Measurements from ENCODE around the gene FKBP5.
"Not testable (repeated sequence)": the region's sequence is repeated elsewhere in the genome, so short reads cannot be mapped to it uniquely, and the experiment has no call there.

FKBP5 gene

DNA sequence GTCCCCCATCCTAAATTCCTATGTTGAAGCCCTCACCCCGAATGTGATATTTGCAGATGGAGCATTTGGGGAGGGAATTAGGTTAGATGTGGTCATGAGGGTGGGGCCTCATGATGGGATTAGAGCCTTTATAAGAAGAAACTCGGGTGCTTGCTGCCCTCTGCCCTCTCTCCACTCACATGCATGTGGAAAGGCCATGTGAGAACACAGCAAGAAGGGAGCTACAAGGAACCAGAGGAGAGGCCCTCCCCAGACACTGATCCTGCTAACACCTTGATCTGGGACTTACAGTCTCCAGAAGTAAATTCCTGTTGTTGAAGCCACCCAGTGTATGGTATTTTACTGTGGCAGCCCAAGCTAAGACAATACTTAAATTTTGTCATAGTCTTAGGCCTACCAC lies 106.4 kb downstream of the FKBP5 start:
- no peak for DNase-seq

- DNase-seq: no peak
Measured at GRCh38 chr6:35581633-35582032, 107.1 kb downstream of the FKBP5 start.

GRCh38 chr6:35580836-35581235 lies 107.9 kb downstream of the FKBP5 start:
- no peak for DNase-seq

DNA sequence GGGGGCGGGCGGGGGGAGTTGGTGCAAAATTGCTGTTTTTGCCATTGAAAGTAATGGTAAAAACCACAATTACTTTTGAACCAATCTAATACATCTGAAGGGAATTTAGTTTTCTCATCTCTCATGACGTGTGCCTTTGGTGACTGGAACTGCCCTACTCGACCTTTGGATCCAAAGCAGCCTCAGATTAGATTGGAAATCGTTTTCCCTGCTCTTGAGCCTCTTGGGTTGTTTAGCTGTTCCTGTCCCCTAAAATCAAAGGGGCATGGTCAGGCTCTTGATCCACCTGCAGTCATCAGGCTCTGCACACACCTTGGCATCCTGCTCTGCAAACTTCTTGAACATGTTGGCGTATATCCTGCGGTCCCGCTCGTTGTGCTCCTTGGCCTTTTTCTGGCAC lies 112.0 kb downstream of the FKBP5 start:
- DNase-seq: no peak

GRCh38 chr6:35573495-35574110 lies 115.1 kb downstream of the FKBP5 start:
- DNase-seq: no peak

DNA sequence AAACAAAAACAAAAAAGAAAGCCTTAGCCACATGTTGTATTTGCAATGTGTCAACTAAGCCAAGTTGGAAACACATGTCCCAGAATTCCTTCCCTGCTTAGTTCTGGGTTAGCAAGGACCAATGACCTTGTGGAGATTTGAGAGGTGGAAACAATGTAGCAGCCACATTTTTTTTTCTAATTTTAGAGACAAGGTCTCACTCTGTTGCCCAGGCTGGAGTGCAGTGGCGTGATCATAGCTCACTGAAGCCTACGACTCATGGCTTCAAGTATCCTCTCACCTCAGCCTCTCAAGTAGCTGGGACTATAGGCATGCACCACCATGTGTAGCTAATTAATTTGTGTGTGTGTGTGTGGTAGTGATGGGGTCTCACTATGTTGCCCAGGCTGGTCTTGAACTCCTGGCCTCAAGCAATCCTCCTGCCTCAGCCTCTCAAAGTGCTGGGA lies 117.8 kb downstream of the FKBP5 start:
- DNase-seq: not testable (repeated sequence)

GRCh38 chr6:35569011-35569461 lies 119.7 kb downstream of the FKBP5 start:
- DNase-seq: no peak

- no peak for DNase-seq
Measured at GRCh38 chr6:35566794-35567193, 121.9 kb downstream of the FKBP5 start.

DNA sequence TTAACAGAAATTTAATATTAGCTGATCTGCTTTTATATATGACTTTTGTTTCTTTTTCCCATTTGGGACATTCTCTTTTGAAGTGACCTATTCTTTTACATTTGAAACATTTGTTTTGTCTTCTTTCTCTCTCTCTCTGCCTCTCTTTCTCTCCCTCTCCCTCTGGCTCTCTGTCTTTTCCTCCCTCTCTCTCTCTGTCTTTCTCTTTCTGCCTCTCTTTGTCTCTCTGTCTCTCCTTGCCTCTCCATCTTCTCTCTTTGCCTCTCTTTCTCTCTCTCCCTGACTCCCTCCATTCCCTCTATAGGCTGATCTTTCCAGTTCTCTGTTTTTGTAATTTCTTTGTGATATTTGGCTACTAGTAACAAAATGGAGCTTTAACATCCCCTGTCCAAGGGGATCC lies 124.0 kb downstream of the FKBP5 start:
- DNase-seq: no peak

DNA sequence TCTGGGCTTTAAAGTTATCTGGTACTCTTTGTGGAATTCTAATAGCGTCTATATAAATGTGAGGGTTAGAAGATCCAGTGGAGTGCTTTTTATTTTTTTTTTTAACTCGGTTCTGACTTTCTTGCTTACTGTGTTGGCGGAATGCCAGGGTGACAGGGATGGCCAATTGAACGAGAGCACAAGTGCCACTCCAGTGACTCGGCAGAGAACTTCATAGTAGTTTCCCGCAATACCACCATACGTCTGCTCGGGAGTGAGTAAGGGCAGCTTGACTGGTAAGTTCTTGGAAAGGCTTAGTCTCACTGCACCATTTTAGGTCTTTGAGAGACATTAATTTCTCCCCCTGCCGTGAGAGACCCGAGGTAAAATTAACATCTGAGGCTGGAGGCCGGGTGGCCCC lies 126.7 kb downstream of the FKBP5 start:
- no peak for DNase-seq

GRCh38 chr6:35561113-35561512 lies 127.6 kb downstream of the FKBP5 start:
- DNase-seq: no peak

DNA sequence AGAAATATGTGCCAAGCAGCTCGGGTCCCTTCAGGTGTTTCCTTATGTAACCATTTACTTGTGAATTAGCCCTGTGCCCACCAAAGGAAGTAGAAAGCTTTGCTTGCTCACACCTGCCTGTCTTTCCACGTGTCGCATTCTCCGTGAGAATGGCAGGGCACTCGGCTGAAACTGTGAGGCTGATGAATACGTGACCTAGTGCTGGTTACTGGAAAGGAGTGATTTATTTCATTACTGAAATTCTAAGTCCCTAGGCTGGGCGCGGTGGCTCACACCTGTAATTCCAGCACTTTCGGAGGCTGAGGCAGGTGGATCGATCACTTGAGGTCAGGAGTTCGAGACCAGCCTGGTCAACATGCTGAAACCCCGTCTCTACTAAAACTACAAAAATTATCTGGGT lies 130.1 kb downstream of the FKBP5 start:
- no peak for DNase-seq

DNA sequence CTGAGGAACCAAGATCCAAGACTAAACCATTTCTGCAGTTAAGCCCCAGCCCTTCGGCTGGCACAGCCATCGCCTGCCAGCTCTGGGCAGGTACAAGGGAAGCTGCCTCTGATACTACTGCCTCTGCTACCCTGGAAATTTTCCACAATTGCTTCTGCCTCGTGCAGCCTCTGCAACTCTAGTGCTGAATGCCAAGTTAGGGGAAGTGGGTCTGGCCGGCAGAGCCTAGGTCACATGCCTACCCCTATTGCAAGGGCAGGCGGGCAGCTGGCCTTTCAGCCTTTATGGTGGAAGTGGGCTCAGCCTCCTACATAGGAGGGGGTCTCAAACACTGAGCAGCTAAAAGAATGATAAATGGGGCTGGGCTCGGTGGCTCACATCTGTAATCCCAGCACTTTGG lies 131.5 kb downstream of the FKBP5 start:
- no peak for DNase-seq

GRCh38 chr6:35554811-35555210 lies 133.9 kb downstream of the FKBP5 start:
- DNase-seq: no peak

DNA sequence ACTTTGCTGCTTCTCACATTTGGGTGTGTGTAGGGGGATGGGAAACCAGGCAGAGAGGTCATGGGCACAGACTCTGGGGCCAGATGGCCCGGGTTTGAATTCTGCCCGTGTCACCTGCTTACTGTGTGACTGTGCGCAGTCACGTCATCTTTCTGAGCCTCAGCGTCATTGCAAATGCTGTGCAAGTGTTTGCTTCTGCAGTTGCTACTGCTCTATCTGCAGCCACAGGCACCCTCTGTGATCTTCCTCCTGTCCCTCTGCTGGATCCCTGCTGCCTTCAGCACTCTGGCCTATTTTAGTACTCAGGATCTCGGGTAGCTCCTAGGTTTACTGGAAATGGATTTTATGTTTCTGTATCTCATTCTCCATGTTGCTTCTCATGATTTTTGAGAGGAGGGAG lies 135.4 kb downstream of the FKBP5 start:
- no peak for DNase-seq

- DNase-seq: no peak
Measured at GRCh38 chr6:35552285-35552917, 136.3 kb downstream of the FKBP5 start.

DNA sequence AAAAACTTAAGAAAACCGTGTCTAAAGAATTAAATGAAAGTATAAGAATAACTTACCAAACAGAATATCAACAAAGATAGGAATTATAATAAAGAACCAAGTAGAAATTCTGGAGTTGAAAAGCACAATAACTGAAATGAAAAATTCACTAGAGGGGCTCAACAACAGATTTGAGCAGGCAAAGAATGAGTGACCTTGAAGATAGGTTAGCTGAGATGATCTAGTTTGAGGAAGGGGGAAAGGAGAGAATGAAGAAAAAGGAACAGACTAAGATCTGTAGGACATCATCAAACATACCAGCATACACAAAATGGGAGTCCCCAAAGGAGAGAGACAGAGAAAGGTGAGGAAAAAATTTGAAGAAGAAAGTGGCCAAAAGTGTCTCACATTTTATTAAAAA lies 138.3 kb downstream of the FKBP5 start:
- DNase-seq: no peak

GRCh38 chr6:35547676-35548075 lies 141.0 kb downstream of the FKBP5 start:
- no peak for DNase-seq

GRCh38 chr6:35544769-35545361 lies 143.8 kb downstream of the FKBP5 start:
- no peak for DNase-seq

DNA sequence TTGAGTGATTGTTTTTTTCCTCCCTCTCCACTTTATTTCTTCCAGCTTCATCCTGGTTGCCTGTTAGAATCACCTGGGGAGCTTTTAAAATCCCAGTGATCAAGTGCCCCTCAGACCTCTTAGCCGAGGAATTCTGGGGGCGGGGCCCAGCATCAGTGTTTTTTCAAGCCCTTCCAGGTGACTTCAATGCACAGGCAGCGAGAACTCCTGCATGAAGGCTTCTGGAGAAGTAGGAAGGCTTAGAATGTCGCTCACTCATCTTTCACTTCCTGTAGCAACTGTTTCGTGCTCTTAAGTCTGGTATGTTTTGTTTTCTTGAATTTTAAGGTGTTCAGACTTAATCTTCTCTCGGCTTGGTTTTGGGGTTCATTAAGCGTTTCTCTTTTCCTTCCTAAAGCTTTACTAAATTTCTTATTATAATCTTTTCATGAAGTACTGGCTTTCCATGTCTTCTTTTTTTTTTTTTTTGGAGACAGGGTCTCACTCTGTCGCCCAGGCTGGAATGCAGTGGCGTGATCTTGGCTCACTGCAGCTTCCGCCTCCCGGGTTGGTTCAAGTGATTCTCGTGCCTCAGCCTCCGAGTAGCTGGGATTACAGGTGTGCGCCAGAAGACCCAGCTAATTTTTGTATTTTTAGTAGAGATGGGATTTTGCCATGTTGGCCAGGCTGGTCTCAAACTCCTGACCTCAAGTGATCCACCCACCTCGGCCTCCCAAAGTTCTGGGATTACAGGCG lies 145.1 kb downstream of the FKBP5 start:
- DNase-seq: no peak

DNA sequence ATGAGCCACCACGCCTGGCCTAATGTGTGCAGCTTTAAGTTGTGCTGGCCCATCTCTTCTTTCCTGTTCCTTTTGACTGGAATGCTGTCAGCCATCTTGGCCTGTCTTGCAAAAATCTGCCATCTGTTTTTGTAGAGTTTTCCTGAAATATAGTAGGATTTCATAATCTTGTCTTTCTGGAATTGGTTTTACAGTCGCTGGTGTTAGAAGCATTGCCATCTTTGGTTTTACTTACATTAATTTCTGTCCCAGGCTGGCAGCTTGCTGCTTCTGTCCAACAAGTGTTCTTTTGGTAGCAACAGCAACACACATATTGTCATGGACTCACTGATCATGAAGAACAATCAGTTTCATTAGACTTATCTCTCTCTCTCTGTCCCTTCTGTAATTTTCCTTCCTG lies 146.9 kb downstream of the FKBP5 start:
- no peak for DNase-seq

- no peak for DNase-seq
Measured at GRCh38 chr6:35539223-35539622, 149.5 kb downstream of the FKBP5 start.

DNA sequence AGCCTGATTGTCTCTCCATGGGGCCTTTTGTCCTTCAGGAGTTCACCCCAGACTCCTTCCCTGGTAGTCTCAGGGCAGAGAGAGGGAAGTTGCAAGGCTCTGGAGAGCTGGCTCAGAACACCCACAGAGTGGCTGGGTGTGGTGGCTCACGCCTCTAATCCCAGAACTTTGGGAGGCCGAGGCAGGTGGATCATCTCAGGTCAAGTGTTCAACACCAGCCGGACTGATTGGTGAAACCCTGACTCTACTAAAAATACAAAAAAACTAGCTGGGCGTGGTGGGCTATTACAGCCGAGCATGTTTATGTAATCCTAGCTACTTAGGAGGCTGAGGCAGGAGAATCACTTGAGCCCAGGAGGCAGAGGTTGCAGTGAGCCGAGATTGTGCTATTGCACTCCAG lies 152.9 kb downstream of the FKBP5 start:
- DNase-seq: not testable (repeated sequence)
